ENCODE results near the gene CCDC154. TPM values are rescaled to one million over a fixed set of nuclear protein-coding genes. Genes with fewer than 3 reads are reported as not detected.

CCDC154 gene
- total RNA-seq, 4 donors from 2014 or later, result 0.44 to 3.0 (median 2.7) TPM; not detected in 1

GRCh38 chr16:1430214-1430758 lies 14.1 kb downstream of the CCDC154 start:
- Histone ChIP-seq H3K9me3 (no peaks in the 10 kb centered on the region), H3K27ac (no peak overlapping the region), H3K4me3 (no peak overlapping the region), H3K4me1 (peaks cover 0 to 6% (median 5%) of the 10 kb centered on the region in 4 donors), H3K27me3 (peaks cover 0 to 23% of the 10 kb centered on the region in 2 donors), H3K36me3 (peaks cover 0 to 22% (median 0%) of the 10 kb centered on the region in 3 donors)
- no peak for DNase-seq (ENCODE audit: low spot score in 2 of 2)
- TF ChIP-seq EP300 (IDR thresholded peaks at IDR 0.05), result no peak
- no peak for TF ChIP-seq CTCF (IDR thresholded peaks at IDR 0.05)
- TF ChIP-seq POLR2A (IDR thresholded peaks at IDR 0.05), result no peak
- 59 to 67% methylated on average over 6 to 9 of the region's 14 CpGs for WGBS, 2 donors

GRCh38 chr16:1429631-1430030 lies 14.7 kb downstream of the CCDC154 start:
- Histone ChIP-seq H3K9me3 (no peaks in the 10 kb centered on the region), H3K4me1 (peaks cover 0 to 6% (median 5%) of the 10 kb centered on the region in 4 donors), H3K27ac (no peak overlapping the region), H3K4me3 (no peak overlapping the region), H3K27me3 (peaks cover 0 to 23% of the 10 kb centered on the region in 2 donors), H3K36me3 (peaks cover 0 to 15% (median 0%) of the 10 kb centered on the region in 3 donors)
- no peak for TF ChIP-seq CTCF (IDR thresholded peaks at IDR 0.05)
- TF ChIP-seq EP300 (IDR thresholded peaks at IDR 0.05), result no peak
- no peak for TF ChIP-seq POLR2A (IDR thresholded peaks at IDR 0.05)
- WGBS, 2 donors, result 90 to 100% methylated on average over 6 to 12 of the region's 13 CpGs
- DNase-seq (ENCODE audit: low spot score in 2 of 2), result no peak

GRCh38 chr16:1429012-1429411 lies 15.3 kb downstream of the CCDC154 start:
- Histone ChIP-seq H3K4me1 (peaks cover 0 to 6% (median 5%) of the 10 kb centered on the region in 4 donors), H3K27me3 (peaks cover 0 to 23% of the 10 kb centered on the region in 2 donors), H3K27ac (no peak overlapping the region), H3K36me3 (peaks cover 0 to 9% (median 0%) of the 10 kb centered on the region in 3 donors), H3K9me3 (no peaks in the 10 kb centered on the region), H3K4me3 (no peak overlapping the region)
- TF ChIP-seq CTCF (IDR thresholded peaks at IDR 0.05) (no peak), EP300 (IDR thresholded peaks at IDR 0.05) (no peak), POLR2A (IDR thresholded peaks at IDR 0.05) (no peak)
- no peak for DNase-seq (ENCODE audit: low spot score in 2 of 2)
- WGBS, 2 donors, result 57 to 85% methylated on average over 3 to 10 of the region's 11 CpGs

GRCh38 chr16:1428511-1428910 lies 15.8 kb downstream of the CCDC154 start:
- peaks cover 0 to 6% (median 5%) of the 10 kb centered on the region in 4 donors for H3K4me1 ChIP-seq
- peak in 4 of 5 experiments; percentile 7 to 32 (median 19) for TF ChIP-seq CTCF (IDR thresholded peaks at IDR 0.05)
- no peak for TF ChIP-seq POLR2A (IDR thresholded peaks at IDR 0.05)
- H3K27me3 ChIP-seq, result peaks cover 0 to 23% of the 10 kb centered on the region in 2 donors
- H3K27ac ChIP-seq, result no peak overlapping the region
- peak overlapping the region in 1 of 4 donors; percentile 15 for H3K4me3 ChIP-seq
- H3K36me3 ChIP-seq, result peaks cover 0 to 6% (median 0%) of the 10 kb centered on the region in 3 donors
- 20 to 36% methylated on average over 1 to 9 of the region's 21 CpGs for WGBS, 2 donors
- no peak for DNase-seq (ENCODE audit: low spot score in 2 of 2)
- no peaks in the 10 kb centered on the region for H3K9me3 ChIP-seq
